Progenitor cell of endocrine pancreas (in vitro differentiated cells): ENCODE results near the gene PTOV1. TPM values are rescaled to one million over a fixed set of nuclear protein-coding genes. Genes with fewer than 3 reads are reported as not detected.

Experiments used
- DNase-seq: peaks from one replicate; pipeline ENCODE4 v3.0.0; 2021; ENCODE audit warnings: low spot score; ENCODE audit not compliant: unreplicated experiment
- H3K27ac Mint-ChIP-seq: 2 replicates; pipeline ENCODE4 v1.8.0; 2021; ENCODE audit warnings: mild to moderate bottlenecking, moderate library complexity, mixed read lengths
- H3K27me3 Mint-ChIP-seq: 2 replicates; pipeline ENCODE4 v1.8.0; 2021; ENCODE audit warnings: mixed read lengths
- H3K36me3 Mint-ChIP-seq: 2 replicates; pipeline ENCODE4 v1.8.0; 2022; ENCODE audit warnings: mixed read lengths; ENCODE audit not compliant: insufficient read depth
- H3K4me1 Mint-ChIP-seq: 2 replicates; pipeline ENCODE4 v1.8.0; 2021; ENCODE audit warnings: low read depth, mixed read lengths
- H3K4me3 Mint-ChIP-seq: 2 replicates; pipeline ENCODE4 v1.8.0; 2021; ENCODE audit warnings: low read depth, mild to moderate bottlenecking, moderate library complexity, mixed read lengths
- H3K9me3 Mint-ChIP-seq: 2 replicates; pipeline ENCODE4 v1.8.0; 2021; ENCODE audit warnings: low read depth, mixed read lengths
- CTCF ChIP-seq: fragments of 200-600 bp; sonication (generic); IDR thresholded peaks from one replicate; pipeline ENCODE4 v1.5.0; 2021; ENCODE audit warnings: antibody characterized with exemption, mild to moderate bottlenecking; ENCODE audit not compliant: unreplicated experiment
- total RNA-seq: library from RNA; stranded (reverse); gene quantifications from 2 replicates; pipeline ENCODE4 v1.2.1, GENCODE V29; 2021

The PTOV1 gene
- total RNA-seq, 1 donor from 2014 or later: 564 TPM

GRCh38 chr19:49805822-49806619, 44.9 kb upstream of the PTOV1 start:
- DNase-seq: no peak
- no peak for TF ChIP-seq CTCF
- peaks cover 12% of the 10 kb centered on the region for H3K36me3 Mint-ChIP-seq
- H3K27me3 Mint-ChIP-seq: no peaks in the 10 kb centered on the region
- peaks cover 7% of the 10 kb centered on the region for H3K4me1 Mint-ChIP-seq
- no peak overlapping the region for H3K27ac Mint-ChIP-seq
- H3K4me3 Mint-ChIP-seq: no peak overlapping the region
- H3K9me3 Mint-ChIP-seq: no peaks in the 10 kb centered on the region

GRCh38 chr19:49806620-49806959, 44.4 kb upstream of the PTOV1 start:
- no peak overlapping the region for H3K27ac Mint-ChIP-seq
- peaks cover 12% of the 10 kb centered on the region for H3K36me3 Mint-ChIP-seq
- H3K27me3 Mint-ChIP-seq: no peaks in the 10 kb centered on the region
- H3K4me1 Mint-ChIP-seq: peaks cover 7% of the 10 kb centered on the region
- H3K4me3 Mint-ChIP-seq: no peak overlapping the region
- no peak for TF ChIP-seq CTCF
- no peaks in the 10 kb centered on the region for H3K9me3 Mint-ChIP-seq
- DNase-seq: no peak

- Mint-ChIP-seq H3K4me1 (peaks cover 7% of the 10 kb centered on the region), H3K4me3 (no peak overlapping the region), H3K36me3 (peaks cover 12% of the 10 kb centered on the region), H3K9me3 (no peaks in the 10 kb centered on the region), H3K27me3 (no peaks in the 10 kb centered on the region), H3K27ac (peak overlapping the region; percentile 45)
- no peak for DNase-seq
- no peak for TF ChIP-seq CTCF
Observed at GRCh38 chr19:49807058-49807903, 43.7 kb upstream of the PTOV1 start.

- Mint-ChIP-seq H3K9me3 (no peaks in the 10 kb centered on the region), H3K4me1 (peaks cover 12% of the 10 kb centered on the region), H3K4me3 (peak overlapping the region; percentile 80), H3K27me3 (no peaks in the 10 kb centered on the region), H3K27ac (peak overlapping the region; percentile 37), H3K36me3 (peaks cover 12% of the 10 kb centered on the region)
- DNase-seq: no peak
- TF ChIP-seq CTCF: no peak
Observed at GRCh38 chr19:49807904-49808675, 42.9 kb upstream of the PTOV1 start.

GRCh38 chr19:49808711-49809159, 42.2 kb upstream of the PTOV1 start:
- no peak for TF ChIP-seq CTCF
- Mint-ChIP-seq H3K27ac (peak overlapping the region; percentile 84), H3K4me1 (peaks cover 12% of the 10 kb centered on the region)

More at GRCh38 chr19:49808711-49809159, 42.2 kb upstream of the PTOV1 start:
- no peaks in the 10 kb centered on the region for H3K9me3 Mint-ChIP-seq
- peaks cover 6% of the 10 kb centered on the region for H3K36me3 Mint-ChIP-seq
- DNase-seq: peak; percentile 88
- H3K4me3 Mint-ChIP-seq: peak overlapping the region; percentile 80
- H3K27me3 Mint-ChIP-seq: no peaks in the 10 kb centered on the region
